ENCODE measurements around the gene TIGD7.
"Not testable (repeated sequence)": the region's sequence is repeated elsewhere in the genome, so short reads cannot be mapped to it uniquely, and the experiment has no call there.

The TIGD7 gene

GRCh38 chr16:3274490-3274889, 30.7 kb downstream of the TIGD7 start:
- H3K4me3 ChIP-seq (ENCODE audit: low read length), result no peak overlapping the region
- no peaks in the 10 kb centered on the region for H3K36me3 ChIP-seq (ENCODE audit: insufficient read depth, low read length)
- no peaks in the 10 kb centered on the region for H3K27me3 ChIP-seq (ENCODE audit: insufficient read depth, low read length)
- peaks cover 2% of the 10 kb centered on the region for H3K4me1 ChIP-seq (ENCODE audit: insufficient read depth, low read length)
- no peaks in the 10 kb centered on the region for H3K9me3 ChIP-seq (ENCODE audit: low read length)
- H2AFZ ChIP-seq (ENCODE audit: low read depth, low read length), result no peak overlapping the region

GRCh38 chr16:3271281-3271680, 33.9 kb downstream of the TIGD7 start:
- H3K4me3 ChIP-seq (ENCODE audit: low read length); H3K27me3 ChIP-seq (ENCODE audit: insufficient read depth, low read length); H2AFZ ChIP-seq (ENCODE audit: low read depth, low read length); H3K4me1 ChIP-seq (ENCODE audit: insufficient read depth, low read length); H3K36me3 ChIP-seq (ENCODE audit: insufficient read depth, low read length); H3K9me3 ChIP-seq (ENCODE audit: low read length): not testable (repeated sequence)

- not testable (repeated sequence) for H3K27me3 ChIP-seq (ENCODE audit: insufficient read depth, low read length); H3K36me3 ChIP-seq (ENCODE audit: insufficient read depth, low read length); H3K4me3 ChIP-seq (ENCODE audit: low read length)
These were observed 34.5 kb downstream of the TIGD7 start for GRCh38 chr16:3270718-3271117.

GRCh38 chr16:3268294-3268693, 36.9 kb downstream of the TIGD7 start:
- H3K4me3 ChIP-seq (ENCODE audit: low read length), result no peak overlapping the region
- no peak overlapping the region for H2AFZ ChIP-seq (ENCODE audit: low read depth, low read length)
- H3K4me1 ChIP-seq (ENCODE audit: insufficient read depth, low read length), result no peaks in the 10 kb centered on the region
- no peaks in the 10 kb centered on the region for H3K9me3 ChIP-seq (ENCODE audit: low read length)
- no peaks in the 10 kb centered on the region for H3K27me3 ChIP-seq (ENCODE audit: insufficient read depth, low read length)
- H3K36me3 ChIP-seq (ENCODE audit: insufficient read depth, low read length), result no peaks in the 10 kb centered on the region

More at GRCh38 chr16:3270718-3271117, 34.5 kb downstream of the TIGD7 start:
- not testable (repeated sequence) for H3K9me3 ChIP-seq (ENCODE audit: low read length); H3K4me1 ChIP-seq (ENCODE audit: insufficient read depth, low read length); H2AFZ ChIP-seq (ENCODE audit: low read depth, low read length)

- no peaks in the 10 kb centered on the region for H3K27me3 ChIP-seq (ENCODE audit: insufficient read depth, low read length)
- no peaks in the 10 kb centered on the region for H3K4me1 ChIP-seq (ENCODE audit: insufficient read depth, low read length)
- no peaks in the 10 kb centered on the region for H3K9me3 ChIP-seq (ENCODE audit: low read length)
- no peak overlapping the region for H3K4me3 ChIP-seq (ENCODE audit: low read length)
- no peak overlapping the region for H2AFZ ChIP-seq (ENCODE audit: low read depth, low read length)
- no peaks in the 10 kb centered on the region for H3K36me3 ChIP-seq (ENCODE audit: insufficient read depth, low read length)
These were observed 38.2 kb downstream of the TIGD7 start for GRCh38 chr16:3266873-3267537.

- no peaks in the 10 kb centered on the region for H3K36me3 ChIP-seq (ENCODE audit: insufficient read depth, low read length)
- H3K4me3 ChIP-seq (ENCODE audit: low read length), result peak overlapping the region; percentile 57
- no peaks in the 10 kb centered on the region for H3K9me3 ChIP-seq (ENCODE audit: low read length)
- peak overlapping the region; percentile 78 for H2AFZ ChIP-seq (ENCODE audit: low read depth, low read length)
- H3K27me3 ChIP-seq (ENCODE audit: insufficient read depth, low read length), result no peaks in the 10 kb centered on the region
- H3K4me1 ChIP-seq (ENCODE audit: insufficient read depth, low read length), result no peaks in the 10 kb centered on the region
These were observed 40.8 kb downstream of the TIGD7 start for GRCh38 chr16:3264137-3265036.

- no peak overlapping the region for H2AFZ ChIP-seq (ENCODE audit: low read depth, low read length)
These were observed 42.7 kb downstream of the TIGD7 start for GRCh38 chr16:3262517-3262916.

GRCh38 chr16:3259836-3260235, 45.4 kb downstream of the TIGD7 start:
- no peaks in the 10 kb centered on the region for H3K9me3 ChIP-seq (ENCODE audit: low read length)
- H3K4me3 ChIP-seq (ENCODE audit: low read length), result no peak overlapping the region
- peaks cover 8% of the 10 kb centered on the region for H3K27me3 ChIP-seq (ENCODE audit: insufficient read depth, low read length)
- no peak overlapping the region for H2AFZ ChIP-seq (ENCODE audit: low read depth, low read length)
- H3K36me3 ChIP-seq (ENCODE audit: insufficient read depth, low read length), result no peaks in the 10 kb centered on the region
- H3K4me1 ChIP-seq (ENCODE audit: insufficient read depth, low read length), result no peaks in the 10 kb centered on the region

More at GRCh38 chr16:3262517-3262916, 42.7 kb downstream of the TIGD7 start:
- Histone ChIP-seq H3K36me3 (ENCODE audit: insufficient read depth, low read length) (no peaks in the 10 kb centered on the region), H3K4me3 (ENCODE audit: low read length) (no peak overlapping the region), H3K4me1 (ENCODE audit: insufficient read depth, low read length) (no peaks in the 10 kb centered on the region), H3K9me3 (ENCODE audit: low read length) (no peaks in the 10 kb centered on the region), H3K27me3 (ENCODE audit: insufficient read depth, low read length) (no peaks in the 10 kb centered on the region)

- peaks cover 15% of the 10 kb centered on the region for H3K27me3 ChIP-seq (ENCODE audit: insufficient read depth, low read length)
- H3K4me3 ChIP-seq (ENCODE audit: low read length), result no peak overlapping the region
- H3K9me3 ChIP-seq (ENCODE audit: low read length), result no peaks in the 10 kb centered on the region
- H3K4me1 ChIP-seq (ENCODE audit: insufficient read depth, low read length), result no peaks in the 10 kb centered on the region
- H2AFZ ChIP-seq (ENCODE audit: low read depth, low read length), result no peak overlapping the region
- no peaks in the 10 kb centered on the region for H3K36me3 ChIP-seq (ENCODE audit: insufficient read depth, low read length)
These were observed 48.3 kb downstream of the TIGD7 start for GRCh38 chr16:3256866-3257465.

- no peak within 1 kb of the TSS for H3K4me3 ChIP-seq (ENCODE audit: low read length)
- H3K4me1 ChIP-seq (ENCODE audit: insufficient read depth, low read length), result no peaks in the 10 kb centered on the region
- H3K9me3 ChIP-seq (ENCODE audit: low read length), result no peaks in the 10 kb centered on the region
- no peaks in the 10 kb centered on the region for H3K36me3 ChIP-seq (ENCODE audit: insufficient read depth, low read length)
- H2AFZ ChIP-seq (ENCODE audit: low read depth, low read length), result no peak within 1 kb of the TSS
- peaks cover 15% of the 10 kb centered on the region for H3K27me3 ChIP-seq (ENCODE audit: insufficient read depth, low read length)
These were observed 48.9 kb downstream of the TIGD7 start, which contains the start of gene MEFV for GRCh38 chr16:3256146-3256865. TSS of gene MEFV (minus strand) at chr16:3256633. CDS start at chr16:3256587, 46 bp downstream.

- no peaks in the 10 kb centered on the region for H3K4me1 ChIP-seq (ENCODE audit: insufficient read depth, low read length)
- H2AFZ ChIP-seq (ENCODE audit: low read depth, low read length), result no peak overlapping the region
- no peaks in the 10 kb centered on the region for H3K36me3 ChIP-seq (ENCODE audit: insufficient read depth, low read length)
- H3K9me3 ChIP-seq (ENCODE audit: low read length), result no peaks in the 10 kb centered on the region
- peaks cover 22% of the 10 kb centered on the region for H3K27me3 ChIP-seq (ENCODE audit: insufficient read depth, low read length)
- no peak overlapping the region for H3K4me3 ChIP-seq (ENCODE audit: low read length)
These were observed 50.9 kb downstream of the TIGD7 start for GRCh38 chr16:3254309-3254708.

GRCh38 chr16:3252967-3253366, 52.3 kb downstream of the TIGD7 start:
- no peak overlapping the region for H2AFZ ChIP-seq (ENCODE audit: low read depth, low read length)
- no peak overlapping the region for H3K4me3 ChIP-seq (ENCODE audit: low read length)
- no peaks in the 10 kb centered on the region for H3K36me3 ChIP-seq (ENCODE audit: insufficient read depth, low read length)
- H3K27me3 ChIP-seq (ENCODE audit: insufficient read depth, low read length), result peaks cover 32% of the 10 kb centered on the region
- H3K4me1 ChIP-seq (ENCODE audit: insufficient read depth, low read length), result no peaks in the 10 kb centered on the region
- no peaks in the 10 kb centered on the region for H3K9me3 ChIP-seq (ENCODE audit: low read length)
